NCI-H1436 (cell line): Measurements from ENCODE around the gene NUDT16L1.

Source experiments
- DNase-seq: peaks from one replicate; lab custom pipeline; 2025; lab: John Stamatoyannopoulos, UW

The NUDT16L1 gene

DNA sequence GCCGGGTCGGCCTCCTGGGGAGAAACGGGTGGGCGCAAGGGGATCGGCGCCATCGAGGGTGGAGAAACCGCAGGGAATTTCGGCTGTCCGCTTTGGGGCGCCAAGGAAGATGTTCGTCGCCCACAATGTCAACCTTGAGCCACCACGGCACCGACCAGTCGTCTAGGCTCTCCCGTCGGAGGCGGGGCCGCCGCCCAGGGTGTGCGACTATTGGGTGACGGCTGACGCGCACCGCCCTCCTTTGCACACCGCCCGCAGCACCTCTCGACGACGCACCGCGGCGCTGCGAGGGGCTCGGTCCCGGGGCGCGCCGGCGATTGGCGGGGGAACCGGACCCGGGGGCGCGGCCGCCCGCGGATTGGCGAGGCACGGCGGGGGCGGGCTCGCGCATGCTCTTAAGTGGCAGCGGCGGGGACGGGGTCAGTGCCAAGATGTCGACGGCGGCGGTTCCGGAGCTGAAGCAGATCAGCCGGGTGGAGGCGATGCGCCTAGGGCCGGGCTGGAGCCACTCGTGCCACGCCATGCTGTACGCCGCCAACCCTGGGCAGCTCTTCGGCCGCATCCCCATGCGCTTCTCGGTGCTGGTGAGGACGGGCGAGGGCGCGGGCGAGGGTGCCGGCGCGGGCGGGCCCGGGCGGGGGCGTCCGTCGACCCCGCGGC, at the start of gene NUDT16L1:
Gene NUDT16L1 (plus strand): TSS at position 267 of the 660 bp plus-strand sequence. CDS start 165 bp downstream, at position 432.
- peak; percentile 94 for DNase-seq

DNA sequence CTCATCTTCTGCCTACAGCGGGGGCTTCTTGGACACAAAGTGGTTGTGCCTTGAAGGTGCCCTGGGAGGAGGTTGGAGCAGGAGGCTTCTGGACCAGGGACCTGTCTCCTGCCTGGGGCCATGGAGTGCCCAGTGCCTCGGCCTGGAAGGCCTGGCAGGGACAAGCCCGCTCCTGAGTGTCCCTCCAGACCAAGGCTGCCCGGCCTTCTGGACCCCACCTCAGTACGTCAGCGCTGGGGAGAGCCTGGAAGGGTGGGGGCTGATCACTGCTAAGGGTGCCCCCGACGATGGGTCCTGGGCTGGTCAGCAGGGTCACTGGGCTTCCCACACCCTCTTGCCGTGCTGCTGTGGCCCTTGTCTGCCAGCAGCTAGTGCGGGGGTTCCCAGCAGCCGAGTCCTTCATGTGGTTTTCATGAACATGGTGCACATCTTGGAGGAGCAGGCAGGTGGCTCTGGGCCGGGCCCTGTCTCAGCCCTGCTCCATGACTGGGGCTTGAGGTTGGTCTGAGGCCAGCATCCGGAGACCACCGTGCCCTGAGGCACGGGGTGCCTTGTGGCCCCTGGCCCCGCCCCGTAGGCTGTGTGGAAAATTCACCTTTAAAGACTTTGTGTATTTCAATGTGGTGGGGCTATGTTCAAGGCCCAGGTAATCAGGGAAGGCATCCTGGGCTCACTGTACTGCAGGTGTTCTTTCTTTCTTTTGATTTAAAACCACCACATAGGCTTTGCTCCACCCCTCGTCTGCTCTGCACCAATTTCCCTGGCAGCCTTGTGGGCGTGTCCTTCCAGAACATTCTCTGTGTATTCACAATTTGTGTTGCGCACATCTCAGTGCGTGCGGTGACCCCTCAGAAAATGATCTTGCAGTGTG, 46.4 kb upstream of the NUDT16L1 start:
- DNase-seq, result no peak

DNA sequence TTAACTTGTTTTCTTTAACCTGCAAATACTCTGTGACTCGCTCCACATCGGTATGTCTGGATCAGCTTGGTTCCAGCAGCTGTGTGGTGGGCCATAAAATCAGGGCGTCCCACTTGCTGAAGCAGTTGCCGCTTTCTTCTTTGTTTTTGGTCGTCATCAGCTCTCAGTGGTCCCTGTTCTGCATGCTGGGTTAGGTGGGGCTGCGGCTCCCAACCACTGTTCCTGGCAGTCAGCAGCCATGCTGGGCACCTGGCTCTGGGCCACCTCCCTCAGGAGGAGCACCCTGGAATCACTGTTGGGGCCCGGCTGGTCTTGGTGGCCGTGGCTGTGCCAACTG, 45.8 kb upstream of the NUDT16L1 start:
- DNase-seq, result no peak

DNA sequence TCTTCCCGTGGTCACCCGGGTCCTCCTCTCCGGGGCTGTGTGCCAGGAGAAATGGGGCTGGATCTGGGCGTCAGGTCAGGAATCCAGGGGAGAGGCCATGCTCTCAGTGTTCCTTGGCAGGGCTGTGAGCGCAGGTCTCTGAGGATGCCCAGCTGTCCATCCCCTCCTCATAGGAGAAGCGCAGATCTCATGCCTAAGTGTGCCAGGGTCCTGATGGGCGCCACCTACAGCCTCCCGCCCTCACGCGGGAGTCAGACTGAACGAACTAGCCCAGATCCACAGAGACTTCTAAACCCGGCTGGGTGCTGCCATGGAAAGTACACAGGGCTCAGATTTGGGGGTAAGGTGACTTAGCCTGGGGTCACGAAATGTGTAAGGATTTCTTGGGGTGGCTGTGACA, 44.4 kb upstream of the NUDT16L1 start:
- DNase-seq, result no peak

DNA sequence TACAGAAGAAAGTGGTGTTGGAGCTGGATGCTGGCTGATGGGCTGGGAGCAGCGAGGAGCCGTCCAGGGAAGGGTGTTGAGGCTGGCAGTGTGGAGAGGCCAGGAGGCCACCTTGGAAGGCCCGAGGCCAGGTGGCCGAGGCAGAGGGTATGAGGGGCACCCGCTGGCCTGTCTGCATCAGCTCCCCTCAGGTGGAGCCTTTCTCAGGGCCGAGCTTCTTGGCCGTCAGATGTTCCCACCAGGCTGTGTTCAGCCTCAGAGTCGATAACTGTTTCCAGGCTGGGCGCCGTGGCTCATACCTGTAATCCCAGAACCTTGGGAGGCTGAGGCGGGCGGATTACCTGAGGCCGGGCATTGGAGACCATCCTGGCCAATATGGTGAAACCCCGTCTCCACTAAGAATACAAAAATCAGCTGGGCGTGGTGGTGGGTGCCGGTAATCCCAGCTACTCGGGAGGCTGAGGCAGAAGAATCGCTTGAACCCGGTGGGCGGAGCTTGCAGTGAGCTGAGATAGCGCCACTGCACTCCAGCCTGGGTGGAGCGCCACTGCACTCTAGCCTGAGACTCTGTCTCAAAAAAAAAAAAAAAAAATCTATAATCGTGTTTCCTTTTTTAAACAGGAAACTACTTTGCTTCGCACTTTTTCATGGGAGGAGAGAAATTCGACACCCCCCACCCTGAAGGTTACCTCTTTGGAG, 43.5 kb upstream of the NUDT16L1 start:
- no peak for DNase-seq

DNA sequence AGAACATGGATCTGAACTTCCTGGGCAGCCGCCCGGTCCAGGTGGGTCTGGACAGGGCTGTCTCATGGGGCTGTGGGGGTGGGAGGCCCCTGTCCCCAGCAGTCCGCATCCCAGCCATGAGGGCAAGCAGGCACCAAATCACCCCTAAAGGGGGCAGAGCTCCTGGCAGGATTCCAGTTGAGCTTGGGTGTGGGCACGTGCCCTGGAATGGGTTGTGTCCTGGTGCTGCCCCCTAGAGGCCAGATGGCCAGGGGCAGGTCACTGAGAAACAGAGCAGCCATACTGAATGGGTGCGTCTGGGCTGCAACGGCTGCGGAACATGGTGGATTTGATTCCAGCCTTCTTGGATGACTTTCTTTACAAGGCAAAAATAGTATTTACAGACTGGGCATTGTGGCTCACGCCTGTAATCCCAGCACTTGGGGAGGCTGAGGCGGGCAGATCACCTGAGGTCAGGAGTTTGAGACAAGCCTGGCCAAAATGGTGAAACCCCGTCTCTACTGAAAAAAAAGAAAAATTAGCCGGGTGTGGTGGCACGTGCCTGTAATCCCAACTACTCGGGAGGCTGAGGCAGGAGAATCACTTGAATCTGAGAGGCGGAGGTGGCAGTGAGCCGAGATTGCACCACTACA, 42.8 kb upstream of the NUDT16L1 start:
- peak; percentile 38 for DNase-seq

DNA sequence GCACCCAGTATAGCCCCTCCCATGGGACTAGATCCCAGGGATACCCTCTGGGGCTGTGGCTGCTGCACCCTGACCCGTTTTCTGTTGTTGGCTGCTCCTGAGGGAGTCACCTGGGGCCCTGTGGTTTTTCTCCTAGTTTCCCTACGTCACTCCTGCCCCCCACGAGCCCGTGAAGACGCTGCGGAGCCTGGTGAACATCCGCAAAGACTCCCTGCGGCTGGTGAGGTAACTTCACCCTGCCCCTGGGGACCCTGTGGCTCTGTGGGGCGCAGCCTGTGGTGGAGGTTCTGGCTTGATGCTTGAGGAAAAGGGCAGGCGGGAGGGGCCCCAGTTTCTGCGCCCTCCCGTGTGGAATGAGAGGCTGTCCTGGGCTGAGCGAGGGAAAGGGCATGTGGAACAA, 41.5 kb upstream of the NUDT16L1 start:
- DNase-seq, result no peak

DNA sequence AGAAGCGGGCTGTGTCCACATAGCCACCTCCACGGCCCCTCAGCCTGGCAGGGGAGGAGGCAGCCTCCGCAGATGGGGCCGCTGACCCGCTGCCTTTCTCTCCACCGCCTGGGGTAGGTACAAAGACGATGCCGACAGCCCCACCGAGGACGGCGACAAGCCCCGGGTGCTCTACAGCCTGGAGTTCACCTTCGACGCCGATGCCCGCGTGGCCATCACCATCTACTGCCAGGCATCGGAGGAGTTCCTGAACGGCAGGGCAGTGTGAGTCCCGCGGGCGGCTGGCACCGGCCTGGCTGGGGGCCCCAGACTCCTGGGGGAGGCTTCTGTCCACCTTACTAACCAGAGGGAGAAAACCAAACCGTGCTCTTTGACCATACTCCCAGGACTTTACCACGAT, 40.8 kb upstream of the NUDT16L1 start:
- DNase-seq, result no peak

DNA sequence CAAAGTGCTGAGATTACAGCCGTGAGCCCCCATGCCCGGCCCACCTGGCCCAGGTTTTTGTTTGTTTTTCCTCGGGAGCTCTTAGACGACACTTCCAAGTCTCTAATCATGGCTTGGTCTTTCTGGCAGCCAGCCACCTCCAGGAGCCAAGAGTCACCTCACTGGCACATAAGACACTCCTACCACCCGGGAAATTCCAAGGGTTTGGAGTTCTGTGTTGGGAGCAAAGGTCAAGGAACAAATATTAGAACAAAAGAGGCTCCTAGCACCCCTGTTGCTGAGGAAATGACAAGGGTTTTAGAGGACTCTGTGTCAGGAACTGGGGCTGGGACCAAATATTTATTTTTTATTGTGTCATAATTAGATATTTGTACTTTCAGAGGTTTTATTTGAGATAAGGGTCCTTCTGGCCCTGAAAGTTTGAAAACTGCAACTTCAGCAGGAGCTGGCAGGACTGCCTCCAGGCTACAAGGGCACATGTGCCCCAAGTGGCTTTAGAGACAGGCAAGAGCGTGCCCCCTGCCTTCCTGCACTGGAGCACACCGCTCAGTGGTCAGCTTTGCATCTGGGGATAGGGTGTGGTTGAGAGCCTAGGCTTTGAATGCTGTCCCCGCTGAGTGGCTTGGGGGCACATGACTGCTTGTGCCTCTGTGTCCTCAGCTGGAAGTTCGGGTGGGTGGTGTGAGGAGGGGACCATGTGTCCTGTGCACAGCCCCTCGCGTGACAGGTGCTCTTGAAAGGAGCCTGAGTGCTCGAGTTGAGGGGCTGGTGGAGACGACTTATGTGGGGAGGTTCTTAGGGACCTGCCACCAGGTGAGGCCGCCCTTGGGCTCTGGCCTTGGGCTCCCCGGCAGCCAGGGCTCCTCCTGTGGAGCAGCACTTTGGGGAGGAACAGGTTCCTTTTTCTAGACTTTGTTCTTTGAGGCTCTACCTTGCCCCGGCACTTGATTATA, 39.1 kb upstream of the NUDT16L1 start:
- DNase-seq, result no peak

DNA sequence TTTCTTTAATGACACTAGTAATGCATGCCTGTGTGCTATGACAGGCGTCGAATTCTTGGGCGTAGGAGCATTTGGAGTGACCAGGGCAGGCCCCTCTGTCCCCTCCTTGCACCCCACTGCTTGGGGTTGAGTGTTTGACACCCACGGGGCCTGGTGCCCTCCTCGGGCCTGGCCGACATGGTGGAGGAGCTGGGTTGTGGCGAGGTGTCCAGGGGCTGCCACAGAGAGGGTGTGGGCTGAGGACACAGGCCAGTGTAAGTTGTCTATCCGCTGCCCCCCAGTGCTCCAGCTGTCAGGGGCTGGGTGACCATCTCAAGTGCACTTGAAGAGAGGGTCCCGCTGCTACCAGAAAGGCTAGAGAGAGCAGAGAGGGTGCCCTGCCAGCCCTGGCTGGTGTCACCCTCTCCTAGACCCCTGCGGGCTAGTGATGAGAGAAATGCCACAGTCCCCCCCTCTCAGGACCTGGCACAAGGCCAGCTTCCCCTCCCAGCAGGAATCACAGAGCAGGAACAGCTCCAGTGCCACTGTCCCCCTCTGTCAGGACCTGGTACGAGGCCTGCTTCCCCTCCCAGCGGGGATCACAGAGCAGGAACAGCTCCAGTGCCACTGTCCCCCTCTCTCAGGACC, 38.3 kb upstream of the NUDT16L1 start:
- DNase-seq, result no peak

DNA sequence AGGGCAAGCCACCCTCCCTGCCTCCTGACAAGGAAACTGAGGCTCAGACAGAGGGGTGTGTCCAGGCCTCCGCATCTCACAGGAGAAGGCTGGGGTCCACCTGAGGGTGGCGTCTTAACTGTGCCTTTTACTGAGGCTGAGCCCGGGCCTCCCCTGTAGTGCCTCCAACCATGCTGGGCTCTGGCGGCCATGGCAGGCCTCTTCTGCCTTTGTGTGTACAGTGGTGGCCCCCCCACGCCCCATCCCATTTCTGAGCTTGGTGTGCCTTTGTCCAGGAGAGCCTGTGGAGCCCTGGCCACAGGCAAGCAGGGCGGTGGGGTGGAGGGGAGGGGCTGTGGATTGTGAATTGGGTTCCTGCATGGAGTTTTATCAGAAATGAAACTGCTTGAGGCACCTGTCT, 37.6 kb upstream of the NUDT16L1 start:
- no peak for DNase-seq

DNA sequence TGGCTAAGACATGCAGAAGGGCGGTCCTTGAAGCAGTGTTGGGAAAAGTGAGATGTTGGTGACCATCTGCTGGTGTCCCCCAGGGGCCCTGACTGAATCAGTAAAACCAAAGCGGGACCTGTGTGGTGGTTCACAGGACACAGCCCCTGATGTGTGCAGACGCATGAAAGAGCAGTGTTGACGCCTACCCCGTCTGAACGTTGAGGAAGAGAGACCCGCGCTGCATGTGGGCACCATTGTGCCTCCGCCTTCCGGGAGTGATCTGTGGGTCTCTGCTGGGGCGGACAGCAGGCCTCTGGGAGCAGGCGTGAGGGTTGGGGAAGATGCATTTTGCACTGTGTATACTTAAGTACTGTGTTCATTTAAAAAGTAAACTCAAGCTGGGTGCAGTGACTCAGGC, 37.1 kb upstream of the NUDT16L1 start:
- DNase-seq, result no peak

DNA sequence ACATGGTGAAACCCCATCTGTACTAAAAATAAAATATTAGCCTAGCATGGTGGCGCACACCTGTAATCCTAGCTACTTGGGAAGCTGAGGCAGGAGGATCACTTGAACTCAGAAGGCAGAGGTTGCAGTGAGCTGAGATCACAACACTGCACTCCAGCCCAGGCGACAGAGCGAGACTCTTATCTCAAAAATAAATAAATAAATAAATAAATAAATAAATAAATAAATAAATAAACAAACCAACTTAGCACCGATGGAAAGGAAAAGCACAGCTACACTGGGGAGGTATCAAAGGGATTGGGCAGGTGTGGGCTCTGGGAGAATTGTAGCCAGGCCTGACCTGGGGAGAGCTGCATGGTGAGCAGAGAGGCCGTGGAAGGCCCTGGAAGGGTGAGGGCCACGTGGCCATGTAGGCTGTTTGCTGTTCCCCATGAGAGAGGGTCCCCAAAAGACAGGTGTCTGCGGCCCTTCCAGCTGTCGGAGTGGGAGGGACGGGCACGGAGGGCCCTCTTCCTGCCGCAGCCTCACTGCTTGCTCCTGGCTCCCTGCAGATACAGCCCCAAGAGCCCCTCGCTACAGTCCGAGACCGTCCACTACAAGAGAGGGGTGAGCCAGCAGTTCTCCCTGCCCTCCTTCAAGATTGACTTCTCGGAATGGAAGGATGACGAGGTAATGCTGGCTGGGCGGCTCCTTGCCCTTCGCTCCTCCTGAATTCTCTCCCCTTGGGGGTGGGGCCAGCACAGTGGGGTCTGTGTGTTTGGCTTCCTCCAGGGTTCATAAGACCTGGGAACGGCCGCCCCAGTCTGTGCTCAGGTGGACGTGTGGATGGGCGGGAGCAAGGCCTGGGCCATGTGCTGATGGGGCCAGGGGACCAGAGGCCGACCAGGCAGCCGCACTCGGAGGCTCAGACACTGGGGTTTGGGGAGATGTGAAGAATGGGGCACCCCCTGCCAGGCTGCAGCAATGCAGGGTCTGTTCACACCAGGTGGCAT, 36.4 kb upstream of the NUDT16L1 start:
- DNase-seq, result no peak

DNA sequence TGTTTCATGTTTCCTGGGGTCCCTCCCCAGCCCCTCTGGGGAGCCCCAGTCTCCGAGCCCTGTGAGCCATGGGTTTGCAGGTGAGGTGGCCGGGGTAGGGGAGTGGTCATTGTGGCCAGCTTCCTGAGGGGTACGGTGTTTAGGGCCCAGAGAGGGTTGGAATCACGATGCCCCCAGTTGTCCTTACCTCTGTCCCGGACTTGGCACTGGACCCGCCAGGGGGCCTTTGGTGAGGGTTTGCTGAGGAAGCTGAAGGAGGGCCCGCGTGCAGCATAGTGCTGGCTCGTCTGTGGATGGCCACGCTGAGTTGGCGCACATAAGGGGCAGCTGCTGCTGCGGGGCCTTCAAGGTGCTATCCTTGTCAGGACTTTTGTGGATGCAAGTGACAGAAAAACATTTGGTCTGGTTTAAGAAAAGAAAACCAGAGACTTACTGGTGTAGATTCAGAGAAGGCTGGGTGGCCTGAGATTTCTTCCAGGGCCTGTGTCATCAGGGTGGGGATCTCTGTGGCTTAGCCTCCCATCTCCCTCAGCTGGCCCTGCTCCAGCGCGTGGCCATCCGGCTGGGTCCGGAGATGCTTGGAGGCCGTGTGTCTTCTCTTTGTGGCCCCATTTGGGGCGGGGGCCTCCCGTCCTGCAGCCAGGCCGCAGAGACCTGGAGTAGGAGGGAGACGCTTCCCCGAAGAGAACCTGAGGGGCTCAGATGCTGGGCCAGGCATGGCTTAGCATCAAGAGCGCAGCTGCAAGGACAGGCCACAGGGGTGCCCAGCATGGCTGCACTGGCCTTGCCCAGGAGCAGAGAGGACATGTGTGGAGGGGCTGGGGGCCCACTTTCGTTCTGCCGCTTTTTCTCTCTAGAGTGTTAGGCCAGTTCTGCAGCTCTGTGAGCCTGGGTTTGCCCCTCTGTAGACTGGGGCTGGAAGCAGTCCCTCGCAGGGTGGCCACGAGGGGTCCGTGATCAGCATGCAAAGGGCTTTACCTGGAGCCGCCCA, 33.7 kb upstream of the NUDT16L1 start:
- no peak for DNase-seq

DNA sequence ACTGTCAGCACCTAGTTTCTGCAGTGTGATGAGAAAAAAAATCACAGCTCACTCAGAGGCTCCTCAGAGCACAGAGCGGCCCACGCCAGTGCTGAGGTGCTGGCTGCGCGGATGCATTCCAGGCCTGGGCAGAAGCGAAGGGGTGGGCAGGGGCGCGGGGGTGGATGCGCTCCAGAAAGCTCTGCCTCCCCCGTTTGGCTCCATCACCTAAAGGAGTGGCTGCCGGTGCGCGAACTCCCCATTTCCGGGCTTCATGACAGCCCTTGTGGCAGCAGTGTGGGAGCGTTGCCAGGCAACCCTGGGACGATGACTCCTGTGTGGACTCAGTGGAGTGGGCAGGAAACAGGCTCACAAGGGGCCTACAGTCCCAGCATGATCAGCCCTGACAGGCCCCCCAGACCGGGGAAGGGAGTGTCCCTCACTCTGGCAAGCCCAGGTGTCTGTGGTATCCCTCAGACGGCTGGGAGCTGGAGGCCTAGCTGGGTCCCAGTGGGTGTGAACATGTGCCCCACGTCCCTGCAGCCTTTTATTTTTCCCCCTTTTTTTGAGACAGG, 32.8 kb upstream of the NUDT16L1 start:
- DNase-seq, result no peak

DNA sequence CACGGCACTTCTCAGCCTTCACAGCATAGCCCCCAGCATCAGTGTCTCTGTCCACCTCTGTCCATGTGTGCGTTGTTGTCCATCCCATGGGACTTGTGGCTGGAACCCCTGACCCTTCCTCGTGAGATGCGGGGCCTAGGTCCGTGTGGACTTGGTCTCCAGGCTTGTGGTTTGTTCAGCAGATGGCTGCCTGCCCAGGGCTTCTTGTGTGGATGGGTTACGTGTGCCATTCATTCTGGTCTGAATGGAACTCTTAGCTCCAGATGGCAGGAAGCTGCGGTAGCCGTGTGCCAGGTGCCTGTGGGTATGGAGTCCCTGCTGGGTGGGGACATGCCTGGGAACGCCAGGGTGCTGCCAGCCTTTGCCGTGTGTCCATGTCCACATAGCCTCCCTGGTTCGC, 31.7 kb upstream of the NUDT16L1 start:
- DNase-seq, result no peak

DNA sequence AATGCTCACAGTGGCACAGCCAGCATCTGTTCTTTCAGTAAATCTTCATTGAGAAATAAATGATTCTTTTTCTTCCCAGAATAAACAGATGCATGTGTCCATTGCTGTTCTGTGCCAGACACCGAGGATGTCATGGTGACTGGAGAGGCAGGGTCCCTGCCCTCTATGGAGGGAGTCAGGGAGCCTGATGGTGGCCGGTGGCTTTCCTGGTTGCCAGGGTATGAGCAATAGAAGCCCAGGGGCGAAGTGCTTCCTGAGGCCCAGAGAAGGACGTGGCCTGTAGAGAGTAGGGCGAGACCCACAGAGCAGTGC, 29.9 kb upstream of the NUDT16L1 start:
- DNase-seq, result no peak

DNA sequence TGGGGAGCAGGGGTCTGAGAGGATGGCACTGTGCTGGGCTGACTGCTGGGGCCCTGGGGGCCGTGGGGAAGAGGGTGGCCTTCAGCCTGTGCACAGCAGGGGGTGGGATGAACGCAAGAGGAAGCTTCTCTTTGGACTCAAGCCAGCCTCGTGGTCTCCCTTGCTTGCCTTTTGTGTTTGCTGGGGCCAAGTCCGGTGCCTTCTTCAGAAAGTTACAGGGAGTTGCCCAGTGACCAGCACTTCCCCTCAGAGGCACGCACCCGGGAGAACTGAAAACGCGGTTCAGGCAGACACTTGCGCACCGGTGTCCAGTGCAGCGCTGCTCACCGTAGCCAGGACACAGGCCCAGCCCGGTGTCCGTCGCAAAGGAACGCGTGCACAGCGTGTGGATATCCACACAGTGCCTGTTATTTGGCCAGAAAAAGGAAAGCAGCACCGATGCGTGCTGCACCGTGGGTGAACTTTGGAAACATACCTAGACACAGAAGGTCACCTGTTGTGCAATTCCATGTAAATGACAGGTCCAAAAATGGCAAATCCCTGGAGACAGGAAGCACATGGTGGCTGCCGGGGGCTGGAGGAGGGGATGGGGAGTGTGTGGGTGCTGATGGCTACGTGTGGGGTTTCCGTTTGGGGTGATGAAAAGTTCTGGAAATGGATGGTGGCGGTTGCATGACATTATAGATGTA, 29.4 kb upstream of the NUDT16L1 start:
- DNase-seq, result no peak
